HepG2 (cell line): ENCODE results near the gene TMEM222. TPM values are rescaled to one million over a fixed set of nuclear protein-coding genes. Genes with fewer than 3 reads are reported as not detected.

Experiments
- ARID4A ChIP-seq: sonication (generic); formaldehyde crosslinking; IDR thresholded peaks from 2 replicates; pipeline ENCODE4 v1.5.0; 2020; ENCODE audit warnings: mild to moderate bottlenecking, missing genetic modification reagents, borderline replicate concordance
- CENPT ChIP-seq: sonication (generic); formaldehyde crosslinking; IDR thresholded peaks from 2 replicates; pipeline ENCODE4 v1.8.0; 2022; ENCODE audit warnings: low read depth, mild to moderate bottlenecking, moderate library complexity, missing genetic modification reagents
- E2F1 ChIP-seq: sonication (generic); formaldehyde crosslinking; IDR thresholded peaks from 2 replicates; pipeline ENCODE4 v1.5.0; 2020; ENCODE audit warnings: missing genetic modification reagents
- HCFC1 ChIP-seq: fragments of 150-350 bp; IDR thresholded peaks from 2 replicates; pipeline ENCODE4 v1.6.1; 2014; ENCODE audit warnings: low read depth, low read length
- NPAS2 ChIP-seq: sonication (generic); formaldehyde crosslinking; IDR thresholded peaks from 2 replicates; pipeline ENCODE4 v1.8.0; 2022; ENCODE audit warnings: mild to moderate bottlenecking, missing genetic modification reagents, borderline replicate concordance
- RBFOX2 ChIP-seq: fragments of 200-400 bp; formaldehyde crosslinking; IDR thresholded peaks from 2 replicates; pipeline ENCODE4 v1.6.1; 2017; ENCODE audit warnings: low read depth, mild to moderate bottlenecking, low read length
- RFX5 ChIP-seq: IDR thresholded peaks from 2 replicates; pipeline ENCODE4 v1.6.1; 2011; ENCODE audit warnings: low read depth, low read length, improper control_type of control experiment
- SP140L ChIP-seq: sonication (generic); formaldehyde crosslinking; IDR thresholded peaks from 2 replicates; pipeline ENCODE4 v1.4.0; 2020; ENCODE audit warnings: missing genetic modification reagents, borderline replicate concordance
- SRSF4 ChIP-seq: fragments of 200-400 bp; formaldehyde crosslinking; IDR thresholded peaks from one replicate; pipeline ENCODE4 v1.6.1; 2018; ENCODE audit warnings: mild to moderate bottlenecking, low read depth, low read length, moderate library complexity; ENCODE audit not compliant: poor library complexity, severe bottlenecking
- TFDP2 ChIP-seq: sonication (generic); formaldehyde crosslinking; IDR thresholded peaks from 2 replicates; pipeline ENCODE4 v1.4.0; 2020; ENCODE audit warnings: missing genetic modification reagents
- ZBTB46 ChIP-seq: sonication (generic); formaldehyde crosslinking; IDR thresholded peaks from 2 replicates; pipeline ENCODE4 v1.4.0; 2020; ENCODE audit warnings: mild to moderate bottlenecking, missing genetic modification reagents, borderline replicate concordance
- ZNF136 ChIP-seq: sonication (generic); formaldehyde crosslinking; IDR thresholded peaks from 2 replicates; pipeline ENCODE4 v1.8.1; 2022; ENCODE audit warnings: low read depth, mild to moderate bottlenecking, moderate library complexity, missing genetic modification reagents
- ZNF253 ChIP-seq: sonication (generic); formaldehyde crosslinking; IDR thresholded peaks from 2 replicates; pipeline ENCODE4 v1.8.0; 2022; ENCODE audit warnings: mild to moderate bottlenecking, missing genetic modification reagents, borderline replicate concordance
- ZNF510 ChIP-seq: sonication (generic); formaldehyde crosslinking; IDR thresholded peaks from 2 replicates; pipeline ENCODE4 v1.4.0; 2020; ENCODE audit warnings: low read depth, mild to moderate bottlenecking, missing genetic modification reagents
- ZNF576 ChIP-seq: sonication (generic); formaldehyde crosslinking; IDR thresholded peaks from 2 replicates; pipeline ENCODE4 v1.4.0; 2020; ENCODE audit warnings: mild to moderate bottlenecking, missing genetic modification reagents
- ZNF639 ChIP-seq: conservative IDR thresholded peaks from 2 replicates; pipeline ENCODE4 v1.6.1; 2018; ENCODE audit warnings: missing genetic modification reagents
- ZNF7 ChIP-seq: IDR thresholded peaks from 2 replicates; pipeline ENCODE4 v1.6.1; 2016; ENCODE audit warnings: missing biosample characterization, missing genetic modification reagents
- ZNF749 ChIP-seq: sonication (generic); formaldehyde crosslinking; IDR thresholded peaks from 2 replicates; pipeline ENCODE4 v1.8.0; 2022; ENCODE audit warnings: mild to moderate bottlenecking, missing genetic modification reagents, moderate library complexity, borderline replicate concordance
- ZNF780A ChIP-seq: sonication (generic); formaldehyde crosslinking; IDR thresholded peaks from 2 replicates; pipeline ENCODE4 v1.8.0; 2022; ENCODE audit warnings: mild to moderate bottlenecking, missing genetic modification reagents, moderate library complexity
- ZNF883 ChIP-seq: sonication (generic); formaldehyde crosslinking; IDR thresholded peaks from 2 replicates; pipeline ENCODE4 v1.5.1; 2020; ENCODE audit warnings: mild to moderate bottlenecking, missing genetic modification reagents; ENCODE audit errors: not compliant biosample characterization
- polyA plus RNA-seq, 8 experiments: library from polyadenylated mRNA; depleted of rRNA in 3 of 8; stranded (reverse) in 7 of 8; unstranded in 1 of 8; fragments of >200 nt; fragmentation: Illumina TruSeq in 4 of 8; extraction: Trizol in 4 of 8; gene quantifications; 2 replicates each; pipeline versions ENCODE4 v1.2.1 to v1.2.3, GENCODE V29; 2011 to 2016; ENCODE audit warnings: low read depth in 4 of 8, missing spikeins in 1 of 8, mixed read lengths in 1 of 8; ENCODE audit not compliant: insufficient read depth in 1 of 8
- total RNA-seq, 5 experiments: library from RNA; depleted of rRNA; stranded (reverse); fragments of >200 nt; fragmentation: Illumina TruSeq; extraction: Trizol; gene quantifications; 2 replicates each; pipeline ENCODE4 v1.2.3, GENCODE V29; 2016; ENCODE audit warnings: low read depth in 1 of 5

Gene TMEM222
- total and polyA plus RNA-seq, 2 of the 13 experiments (the other 11 are each of a cell fraction or from before 2014, with no cell fraction given): 22.7 to 29.6 TPM

- no peak for TF ChIP-seq HCFC1
- TF ChIP-seq ZNF883 (CRISPR knock-in tag): no peak
- TF ChIP-seq ZNF253 (CRISPR knock-in tag): no peak
- TF ChIP-seq ZNF136 (CRISPR knock-in tag): no peak
- no peak for TF ChIP-seq CENPT (CRISPR knock-in tag)
- no peak for TF ChIP-seq ZNF510 (CRISPR knock-in tag)
- no peak for TF ChIP-seq SP140L (CRISPR knock-in tag)
- no peak for TF ChIP-seq ARID4A (CRISPR knock-in tag)
- no peak for TF ChIP-seq ZNF576 (CRISPR knock-in tag)
- no peak for TF ChIP-seq NPAS2 (CRISPR knock-in tag)
- TF ChIP-seq ZNF7: no peak
- TF ChIP-seq E2F1 (CRISPR knock-in tag): no peak
- TF ChIP-seq TFDP2: no peak; the same call in 1 of the 2 replicates
- TF ChIP-seq ZBTB46 (CRISPR knock-in tag): no peak
- no peak for TF ChIP-seq ZNF780A
- peak; percentile 17; the same call in 1 of the 2 replicates for TF ChIP-seq RBFOX2
- TF ChIP-seq RFX5: peak; percentile 65
- TF ChIP-seq ZNF639: 0 out of 2 replicates have a peak, but pooled peaks have one; percentile 30
- TF ChIP-seq ZNF749: no peak
- TF ChIP-seq SRSF4: no peak
Observed at GRCh38 chr1:27366113-27366410, 44.1 kb downstream of the TMEM222 start (continued).
